ENCODE results near the gene DHDH.
A peak's percentile ranks its signal among the peaks of the same experiment; 100 is the strongest.

DNA sequence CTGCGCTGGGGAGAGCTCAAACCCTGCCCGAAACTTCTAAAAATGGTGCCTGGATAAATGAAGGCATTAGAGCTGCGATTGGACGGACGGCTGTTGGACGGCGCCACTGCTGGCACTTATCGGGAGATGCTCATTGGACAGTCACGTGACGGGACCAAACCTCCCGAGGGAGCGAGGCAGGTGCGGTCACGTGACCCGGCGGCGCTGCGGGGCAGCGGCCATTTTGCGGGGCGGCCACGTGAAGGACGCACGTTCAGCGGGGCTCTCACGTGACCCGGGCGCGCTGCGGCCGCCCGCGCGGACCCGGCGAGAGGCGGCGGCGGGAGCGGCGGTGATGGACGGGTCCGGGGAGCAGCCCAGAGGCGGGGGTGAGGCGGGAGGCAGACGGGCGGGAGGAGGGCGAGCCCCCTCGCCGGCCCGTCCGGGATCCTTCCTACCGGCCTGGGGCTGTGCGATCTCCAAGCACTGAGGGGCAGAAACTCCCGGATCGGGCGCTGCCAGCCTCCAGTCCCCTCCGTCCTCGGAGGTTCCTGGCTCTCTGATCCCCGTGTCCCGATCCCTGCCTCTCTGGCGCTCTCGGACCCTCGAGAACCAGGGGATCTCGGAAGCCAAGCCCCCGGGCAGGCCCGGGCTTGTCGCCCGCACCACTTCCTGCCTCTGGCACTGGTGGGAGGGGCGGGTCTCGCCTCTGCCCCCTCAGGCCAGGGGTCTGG, 21.3 kb downstream of the DHDH start, which contains the start of gene BAX:
- TF ChIP-seq POLR2AphosphoS5 (IDR thresholded peaks at IDR 0.05; ENCODE audit: low read depth, low read length), result peak; percentile 69; the same call in 1 of the 2 replicates
- TF ChIP-seq POLR2A (IDR thresholded peaks at IDR 0.05; ENCODE audit: low read depth, low read length), result peak; percentile 77; the same call in 1 of the 2 replicates

Data from GM12892 (cell line).